Activated CD8-positive, alpha-beta memory T cell treated with anti-CD3 and anti-CD28 coated beads, Interleukin-2, amount 10 ng/mL, durations not matched to agents 7 days and 5 days (primary cell): ENCODE results near the gene RND3. TPM values are rescaled to one million over a fixed set of nuclear protein-coding genes. Genes with fewer than 3 reads are reported as not detected.

ENCODE experiments used
- ATAC-seq: fragments of 150-1000 bp; cut with Tn5 transposase; one replicate; pipeline ENCODE4 v1.10.0; 2021; ENCODE audit warnings: moderate library complexity
- CTCF ChIA-PET: fragments of 350-600 bp; sonication (Branson Sonifier 250); formaldehyde crosslinking; loops from one replicate; lab custom pipeline; 2021; ENCODE audit warnings: antibody characterized with exemption; lab: Charles Lee
- DNase-seq: peaks from one replicate; pipeline ENCODE4 v3.0.0-alpha.2; 2020
- H3K27ac Mint-ChIP-seq: one replicate; pipeline ENCODE4 v1.8.0; 2021; ENCODE audit warnings: mild to moderate bottlenecking, mixed read lengths
- H3K27me3 Mint-ChIP-seq: one replicate; pipeline ENCODE4 v1.8.0; 2021; ENCODE audit warnings: mixed read lengths
- H3K36me3 Mint-ChIP-seq: one replicate; pipeline ENCODE4 v1.8.0; 2021; ENCODE audit warnings: mild to moderate bottlenecking, mixed read lengths
- H3K4me1 Mint-ChIP-seq: one replicate; pipeline ENCODE4 v1.8.0; 2021; ENCODE audit warnings: mixed read lengths
- H3K4me3 Mint-ChIP-seq: one replicate; pipeline ENCODE4 v1.8.0; 2021; ENCODE audit warnings: mild to moderate bottlenecking, moderate library complexity, mixed read lengths
- H3K9me3 Mint-ChIP-seq: one replicate; pipeline ENCODE4 v1.8.0; 2022; ENCODE audit warnings: low read depth, mixed read lengths
- total RNA-seq, 2 experiments: library from RNA; stranded (reverse); gene quantifications; one replicate each; pipeline ENCODE4 v1.2.3, GENCODE V29; 2021

Gene RND3
- total RNA-seq, 2 experiments from 2014 or later, result not detected

GRCh38 chr2:150466741-150467620, 20.5 kb downstream of the RND3 start:
- DNase-seq (no peak), ATAC-seq (no peak)
- Mint-ChIP-seq H3K4me3 (no peak overlapping the region), H3K36me3 (no peaks in the 10 kb centered on the region), H3K9me3 (no peaks in the 10 kb centered on the region), H3K27ac (no peak overlapping the region), H3K4me1 (no peaks in the 10 kb centered on the region), H3K27me3 (no peaks in the 10 kb centered on the region)
- CTCF ChIA-PET, result no interaction called here

- DNase-seq (no peak), ATAC-seq (no peak)
- no peaks in the 10 kb centered on the region for H3K36me3 Mint-ChIP-seq
- no peaks in the 10 kb centered on the region for H3K27me3 Mint-ChIP-seq
- CTCF ChIA-PET, result interaction anchor here (0.7 kb wide), 1 partner anchor 36 kb away, joined by 4 read pairs; no protein-coding TSS in a partner anchor
- H3K27ac Mint-ChIP-seq, result no peak overlapping the region
- H3K9me3 Mint-ChIP-seq, result no peaks in the 10 kb centered on the region
- no peak overlapping the region for H3K4me3 Mint-ChIP-seq
- H3K4me1 Mint-ChIP-seq, result no peaks in the 10 kb centered on the region
These were observed 21.5 kb downstream of the RND3 start for GRCh38 chr2:150465703-150466569.

GRCh38 chr2:150464986-150465385, 22.5 kb downstream of the RND3 start:
- no peaks in the 10 kb centered on the region for H3K9me3 Mint-ChIP-seq
- H3K4me1 Mint-ChIP-seq, result no peaks in the 10 kb centered on the region
- no peaks in the 10 kb centered on the region for H3K36me3 Mint-ChIP-seq
- ATAC-seq (no peak), DNase-seq (no peak)
- no peaks in the 10 kb centered on the region for H3K27me3 Mint-ChIP-seq
- CTCF ChIA-PET, result interaction anchor here (0.7 kb wide), 1 partner anchor 37 kb away, joined by 4 read pairs; no protein-coding TSS in a partner anchor
- no peak overlapping the region for H3K27ac Mint-ChIP-seq
- H3K4me3 Mint-ChIP-seq, result no peak overlapping the region

GRCh38 chr2:150464270-150464669, 23.2 kb downstream of the RND3 start:
- H3K27me3 Mint-ChIP-seq, result no peaks in the 10 kb centered on the region
- H3K4me1 Mint-ChIP-seq, result peaks cover 2% of the 10 kb centered on the region

GRCh38 chr2:150462770-150463169, 24.7 kb downstream of the RND3 start:
- CTCF ChIA-PET, result interaction anchor here (0.6 kb wide), 1 partner anchor 745 kb away, joined by 3 read pairs; no protein-coding TSS in a partner anchor
- DNase-seq (no peak), ATAC-seq (no peak)
- no peaks in the 10 kb centered on the region for H3K27me3 Mint-ChIP-seq
- H3K9me3 Mint-ChIP-seq, result no peaks in the 10 kb centered on the region
- no peak overlapping the region for H3K27ac Mint-ChIP-seq
- H3K4me3 Mint-ChIP-seq, result no peak overlapping the region
- H3K36me3 Mint-ChIP-seq, result no peaks in the 10 kb centered on the region
- H3K4me1 Mint-ChIP-seq, result peaks cover 5% of the 10 kb centered on the region

More at GRCh38 chr2:150464270-150464669, 23.2 kb downstream of the RND3 start:
- CTCF ChIA-PET, result no interaction called here
- no peak for ATAC-seq
- Mint-ChIP-seq H3K4me3 (no peak overlapping the region), H3K36me3 (no peaks in the 10 kb centered on the region), H3K9me3 (no peaks in the 10 kb centered on the region), H3K27ac (no peak overlapping the region)
- no peak for DNase-seq

- DNase-seq (no peak), ATAC-seq (no peak)
- no peak overlapping the region for H3K27ac Mint-ChIP-seq
- no peaks in the 10 kb centered on the region for H3K9me3 Mint-ChIP-seq
- no peaks in the 10 kb centered on the region for H3K27me3 Mint-ChIP-seq
- no peaks in the 10 kb centered on the region for H3K36me3 Mint-ChIP-seq
- H3K4me3 Mint-ChIP-seq, result no peak overlapping the region
- H3K4me1 Mint-ChIP-seq, result peaks cover 5% of the 10 kb centered on the region
- CTCF ChIA-PET, result no interaction called here
These were observed 28.2 kb downstream of the RND3 start for GRCh38 chr2:150459281-150459680.

- no peak overlapping the region for H3K4me3 Mint-ChIP-seq
- CTCF ChIA-PET, result no interaction called here
- H3K36me3 Mint-ChIP-seq, result no peaks in the 10 kb centered on the region
- no peaks in the 10 kb centered on the region for H3K27me3 Mint-ChIP-seq
- H3K27ac Mint-ChIP-seq, result no peak overlapping the region
- H3K4me1 Mint-ChIP-seq, result no peaks in the 10 kb centered on the region
- ATAC-seq, result no peak
- DNase-seq, result no peak
- H3K9me3 Mint-ChIP-seq, result no peaks in the 10 kb centered on the region
These were observed 36.7 kb downstream of the RND3 start for GRCh38 chr2:150450765-150451164.

GRCh38 chr2:150449856-150450255, 37.6 kb downstream of the RND3 start:
- H3K27me3 Mint-ChIP-seq, result no peaks in the 10 kb centered on the region
- H3K9me3 Mint-ChIP-seq, result no peaks in the 10 kb centered on the region
- no peak overlapping the region for H3K4me3 Mint-ChIP-seq
- DNase-seq (no peak), ATAC-seq (no peak)
- H3K4me1 Mint-ChIP-seq, result no peaks in the 10 kb centered on the region
- H3K36me3 Mint-ChIP-seq, result no peaks in the 10 kb centered on the region
- H3K27ac Mint-ChIP-seq, result no peak overlapping the region
- CTCF ChIA-PET, result no interaction called here

GRCh38 chr2:150445398-150445797, 42.1 kb downstream of the RND3 start:
- ATAC-seq (no peak), DNase-seq (no peak)
- Mint-ChIP-seq H3K27ac (no peak overlapping the region), H3K36me3 (no peaks in the 10 kb centered on the region), H3K9me3 (no peaks in the 10 kb centered on the region), H3K4me3 (no peak overlapping the region), H3K4me1 (no peaks in the 10 kb centered on the region), H3K27me3 (no peaks in the 10 kb centered on the region)
- CTCF ChIA-PET, result no interaction called here

- ATAC-seq, result no peak
- no peaks in the 10 kb centered on the region for H3K4me1 Mint-ChIP-seq
- no peaks in the 10 kb centered on the region for H3K9me3 Mint-ChIP-seq
- H3K36me3 Mint-ChIP-seq, result no peaks in the 10 kb centered on the region
- CTCF ChIA-PET, result no interaction called here
- H3K27ac Mint-ChIP-seq, result no peak overlapping the region
- H3K4me3 Mint-ChIP-seq, result no peak overlapping the region
- no peaks in the 10 kb centered on the region for H3K27me3 Mint-ChIP-seq
- no peak for DNase-seq
These were observed 45.0 kb downstream of the RND3 start for GRCh38 chr2:150442484-150442883.

- Mint-ChIP-seq H3K27me3 (no peaks in the 10 kb centered on the region), H3K4me1 (no peaks in the 10 kb centered on the region), H3K27ac (no peak overlapping the region), H3K36me3 (no peaks in the 10 kb centered on the region), H3K4me3 (no peak overlapping the region), H3K9me3 (no peaks in the 10 kb centered on the region)
- CTCF ChIA-PET, result no interaction called here
- no peak for ATAC-seq
- no peak for DNase-seq
These were observed 45.7 kb downstream of the RND3 start for GRCh38 chr2:150441784-150442183.

GRCh38 chr2:150441226-150441625, 46.2 kb downstream of the RND3 start:
- Mint-ChIP-seq H3K9me3 (no peaks in the 10 kb centered on the region), H3K4me1 (no peaks in the 10 kb centered on the region), H3K27ac (no peak overlapping the region), H3K27me3 (no peaks in the 10 kb centered on the region), H3K36me3 (no peaks in the 10 kb centered on the region), H3K4me3 (no peak overlapping the region)
- CTCF ChIA-PET, result no interaction called here
- ATAC-seq, result no peak
- DNase-seq, result no peak

- Mint-ChIP-seq H3K4me1 (no peaks in the 10 kb centered on the region), H3K27me3 (no peaks in the 10 kb centered on the region), H3K9me3 (peaks cover 2% of the 10 kb centered on the region), H3K27ac (no peak overlapping the region), H3K4me3 (no peak overlapping the region), H3K36me3 (no peaks in the 10 kb centered on the region)
- no peak for ATAC-seq
- DNase-seq, result no peak
- CTCF ChIA-PET, result no interaction called here
These were observed 48.8 kb downstream of the RND3 start for GRCh38 chr2:150438654-150439053.
